GM06990 (cell line): ENCODE measurements around the gene GLMP.
A peak's percentile ranks its signal among the peaks of the same experiment; 100 is the strongest.

Experiments
- DNase-seq: peaks from one replicate; pipeline ENCODE4 v3.0.0-alpha.2; 2011; ENCODE audit not compliant: insufficient read length; ENCODE audit errors: extremely low read depth
- H3K27me3 ChIP-seq: replicated peaks from 2 replicates; pipeline ENCODE4 v1.6.0; 2011; ENCODE audit warnings: low read length; ENCODE audit not compliant: control insufficient read depth, insufficient read depth
- H3K36me3 ChIP-seq: 2 replicates; pipeline ENCODE4 v1.5.1; 2011; ENCODE audit warnings: low read length; ENCODE audit not compliant: control insufficient read depth, insufficient read depth
- H3K4me3 ChIP-seq: replicated peaks from 2 replicates; pipeline ENCODE4 v1.5.1; 2011; ENCODE audit warnings: low read depth, mild to moderate bottlenecking, control low read depth, low read length
- CTCF ChIP-seq: IDR thresholded peaks from 2 replicates; pipeline ENCODE4 v1.5.1; 2011; ENCODE audit warnings: low read length, control low read depth, mild to moderate bottlenecking, inconsistent platforms; ENCODE audit not compliant: insufficient read depth, poor library complexity, severe bottlenecking

The GLMP gene

GRCh38 chr1:156293098-156293434 is 2.4 kb downstream of the GLMP start:
- TF ChIP-seq CTCF, result no peak

GRCh38 chr1:156291226-156292061 is 4.0 kb downstream of the GLMP start:
- Histone ChIP-seq H3K27me3 (no peaks in the 10 kb centered on the region), H3K36me3 (peaks cover 3% of the 10 kb centered on the region), H3K4me3 (peak overlapping the region; percentile 37)
- peak; percentile 62 for DNase-seq
- no peak for TF ChIP-seq CTCF

More at GRCh38 chr1:156293098-156293434, 2.4 kb downstream of the GLMP start:
- Histone ChIP-seq H3K27me3 (no peaks in the 10 kb centered on the region), H3K4me3 (no peak overlapping the region), H3K36me3 (peaks cover 3% of the 10 kb centered on the region)
- no peak for DNase-seq

- Histone ChIP-seq H3K36me3 (peaks cover 9% of the 10 kb centered on the region), H3K4me3 (no peak overlapping the region), H3K27me3 (no peaks in the 10 kb centered on the region)
- DNase-seq, result no peak
- no peak for TF ChIP-seq CTCF
Observed at GRCh38 chr1:156289857-156290256, 5.6 kb downstream of the GLMP start.

GRCh38 chr1:156286061-156286460 is 9.4 kb downstream of the GLMP start:
- H3K36me3 ChIP-seq, result peaks cover 9% of the 10 kb centered on the region
- TF ChIP-seq CTCF, result no peak
- H3K27me3 ChIP-seq, result no peaks in the 10 kb centered on the region
- no peak for DNase-seq
- no peak overlapping the region for H3K4me3 ChIP-seq

- Histone ChIP-seq H3K4me3 (no peak overlapping the region), H3K27me3 (no peaks in the 10 kb centered on the region), H3K36me3 (peaks cover 9% of the 10 kb centered on the region)
- TF ChIP-seq CTCF, result no peak
- no peak for DNase-seq
Observed at GRCh38 chr1:156285437-156285836, 10.0 kb downstream of the GLMP start.
